MV-4-11 (cell line): ENCODE measurements around the gene KCTD16.

Experiments used
- DNase-seq: peaks from one replicate; lab custom pipeline; 2025; lab: John Stamatoyannopoulos, UW

Gene KCTD16

DNA sequence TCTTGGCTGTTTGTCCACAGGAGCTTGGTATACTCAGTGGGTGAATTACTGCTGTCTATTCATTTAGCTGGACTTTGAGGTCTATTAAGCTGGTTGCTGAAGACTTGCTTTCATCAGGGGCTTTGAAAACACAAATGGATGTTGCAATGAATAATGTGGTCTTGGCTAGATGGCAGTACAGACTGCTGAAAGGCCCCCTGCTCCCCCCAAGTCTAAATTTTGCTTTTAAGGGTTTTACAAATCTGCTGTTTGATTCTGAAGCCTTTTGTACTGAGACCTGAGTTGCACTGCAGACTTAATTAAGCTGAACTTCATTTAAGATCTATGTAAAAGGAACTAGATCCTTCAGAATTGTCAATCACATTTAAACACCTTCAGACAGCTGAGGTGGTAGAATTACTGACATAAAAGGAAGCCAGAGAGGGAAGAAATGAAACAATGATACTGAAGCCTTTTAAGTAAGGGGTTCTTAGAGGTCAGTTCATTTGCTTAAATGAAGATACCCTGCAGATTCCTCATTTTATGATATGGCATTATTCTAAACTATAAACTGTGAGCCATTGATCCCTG is 37.3 kb downstream of the KCTD16 start:
- no peak for DNase-seq

DNA sequence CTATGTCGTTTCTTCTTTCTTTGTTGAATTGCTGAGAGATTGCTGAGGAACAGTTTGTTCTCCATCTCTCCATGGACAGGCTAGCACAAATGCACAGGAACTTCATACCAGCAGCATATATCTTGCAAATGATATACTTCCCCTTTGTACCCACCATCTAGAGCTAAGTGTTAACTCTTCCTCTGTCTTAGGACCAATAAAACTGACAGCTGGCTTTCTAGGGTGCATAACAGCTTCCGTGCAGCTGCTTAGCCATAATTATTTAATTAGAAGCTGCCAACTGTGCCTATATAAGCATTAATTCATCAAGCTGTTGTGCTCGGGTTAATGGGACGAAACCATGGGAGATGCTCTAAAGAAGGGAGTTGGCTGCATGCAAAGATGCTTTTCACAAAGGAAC is 38.7 kb downstream of the KCTD16 start:
- no peak for DNase-seq

DNA sequence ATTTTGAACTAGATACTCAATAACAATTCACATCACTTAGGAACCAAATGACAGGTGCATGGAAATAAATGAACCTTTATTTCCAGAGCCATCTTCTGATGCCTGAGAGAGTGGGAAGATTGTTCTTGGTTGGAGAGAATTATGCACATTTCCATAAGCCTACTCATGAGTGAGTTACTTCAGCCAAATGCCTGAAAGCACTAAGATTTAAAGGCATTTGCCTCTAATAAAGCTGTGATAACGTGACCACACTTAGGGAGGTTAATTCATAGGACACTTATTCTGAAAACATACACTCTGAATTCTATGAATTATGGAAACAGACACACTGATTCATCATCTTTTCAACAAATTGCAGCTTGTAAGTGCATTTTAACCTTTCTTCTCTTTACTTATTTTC is 40.0 kb downstream of the KCTD16 start:
- DNase-seq = no peak

DNA sequence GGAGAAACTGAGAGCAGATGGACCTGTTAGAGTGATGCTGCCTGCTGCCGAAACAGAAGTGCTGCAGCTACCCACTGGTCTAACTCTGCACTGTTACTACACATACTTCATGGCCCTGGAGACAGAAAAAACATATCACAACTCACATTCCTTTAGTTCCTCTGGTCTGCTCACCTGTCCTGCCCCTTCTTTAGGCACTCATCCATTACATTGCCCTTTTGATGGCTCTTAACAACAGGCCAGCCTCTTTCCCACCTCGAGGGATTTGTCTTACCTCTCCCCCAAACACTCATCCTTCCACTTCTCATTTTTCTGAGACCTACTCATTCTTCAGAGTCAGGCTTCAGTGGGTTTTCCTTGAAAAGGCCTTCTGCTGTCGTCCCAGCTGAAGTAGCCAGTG is 49.2 kb downstream of the KCTD16 start:
- DNase-seq = no peak

DNA sequence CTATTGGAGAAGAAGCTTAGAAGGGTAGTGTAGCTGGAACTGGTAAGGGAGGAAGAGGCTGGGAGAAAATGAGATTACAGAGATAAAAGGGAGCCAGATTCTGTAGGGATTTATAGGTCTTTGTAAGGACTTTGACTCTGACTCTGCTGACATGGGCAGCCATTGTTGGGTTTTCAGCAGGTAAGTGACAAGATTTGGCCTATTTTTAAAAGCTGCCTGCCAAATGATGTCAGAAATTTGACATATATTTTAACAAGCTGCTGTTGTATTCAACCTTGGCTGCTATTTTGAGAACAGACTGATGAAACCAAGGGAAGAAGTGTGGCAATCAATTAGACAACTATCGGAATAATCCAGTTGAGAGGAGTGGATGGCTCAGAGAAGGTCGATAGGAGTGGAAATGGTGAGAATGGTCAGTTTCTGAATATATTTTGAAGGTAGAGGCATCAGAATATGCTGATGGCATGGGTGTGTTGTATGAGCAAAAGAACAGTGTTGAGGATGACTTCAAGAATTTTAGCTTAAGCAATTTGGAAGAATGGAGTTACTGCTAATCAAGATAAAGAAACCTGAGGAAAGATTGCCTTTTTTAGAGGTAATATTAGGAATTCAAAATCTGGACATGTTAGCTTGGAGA is 56.8 kb downstream of the KCTD16 start:
- DNase-seq = no peak

DNA sequence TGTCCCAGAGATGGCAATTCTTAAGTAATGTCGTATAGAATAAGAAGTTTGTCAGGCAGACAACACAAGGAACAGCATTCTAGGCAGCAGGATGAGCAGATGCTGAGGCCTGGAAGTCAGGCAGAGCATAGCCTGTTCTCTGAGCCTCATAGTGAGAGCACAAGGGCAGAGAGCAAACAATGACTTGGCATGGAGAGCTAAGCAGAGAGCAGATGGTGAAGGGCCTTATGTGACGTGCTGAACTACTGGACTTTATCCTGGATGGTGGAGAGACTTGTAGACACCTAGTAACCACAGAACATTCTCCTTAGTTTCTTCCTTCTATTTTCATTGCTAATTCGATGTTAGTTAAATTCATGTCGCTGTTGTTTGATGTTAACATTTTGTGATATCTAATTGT is 60.1 kb downstream of the KCTD16 start:
- no peak for DNase-seq

DNA sequence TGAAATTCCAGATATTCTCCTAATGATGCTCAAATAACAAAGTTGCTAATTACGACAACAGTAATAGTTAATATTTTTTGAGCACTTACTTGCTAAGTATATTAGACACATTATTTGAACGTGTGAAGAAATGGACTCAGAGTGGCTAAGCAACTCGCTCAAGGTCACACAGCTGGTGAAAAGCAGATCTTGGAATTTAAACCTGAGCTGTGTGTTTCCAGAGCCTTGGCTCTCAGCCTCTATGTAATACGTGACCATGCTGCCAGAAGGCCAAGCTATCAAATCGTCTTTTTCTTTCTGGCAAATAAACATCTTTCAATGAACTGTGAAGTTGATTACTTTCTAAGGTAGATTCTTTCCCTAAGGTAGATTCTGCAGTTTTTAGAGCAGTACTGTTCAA is 61.6 kb downstream of the KCTD16 start:
- DNase-seq = no peak

DNA sequence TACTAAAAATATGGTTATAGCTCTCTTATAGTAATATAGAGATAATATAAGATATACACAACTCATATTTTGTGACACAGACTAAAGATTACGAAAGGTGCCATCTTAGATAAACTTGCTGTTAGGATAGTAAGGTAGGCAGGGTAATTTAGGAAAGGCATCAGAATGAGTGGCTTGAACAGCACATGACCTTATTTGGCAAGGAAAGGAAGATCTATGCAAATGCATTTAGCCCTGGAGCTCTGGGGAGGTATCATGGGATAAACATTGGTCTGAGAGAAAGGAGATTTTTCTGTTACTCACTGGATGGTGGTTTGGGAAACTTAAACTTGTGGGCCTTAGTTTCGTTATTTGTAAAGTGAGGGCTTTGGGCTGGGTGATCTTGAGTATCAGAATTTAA is 65.8 kb downstream of the KCTD16 start:
- DNase-seq = no peak

DNA sequence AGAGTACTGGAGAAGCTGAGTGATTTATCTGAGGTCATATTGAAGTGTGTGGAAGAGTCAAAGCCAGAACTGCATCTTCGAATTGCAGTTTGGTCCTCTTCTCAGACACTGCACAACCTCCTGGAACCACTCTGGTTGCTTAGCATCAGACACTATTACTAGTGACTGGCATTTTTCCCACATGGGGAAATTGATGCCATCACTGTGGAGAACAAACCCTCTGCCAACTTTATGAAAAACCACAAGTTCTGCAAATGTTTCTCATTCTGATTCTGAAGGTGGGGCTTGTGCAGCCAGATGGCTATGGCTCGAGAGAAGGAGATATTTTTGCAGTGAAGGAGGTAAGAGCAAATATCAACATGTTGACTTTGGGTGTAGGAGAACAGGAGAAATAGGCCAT is 67.2 kb downstream of the KCTD16 start:
- peak; percentile 62 for DNase-seq

DNA sequence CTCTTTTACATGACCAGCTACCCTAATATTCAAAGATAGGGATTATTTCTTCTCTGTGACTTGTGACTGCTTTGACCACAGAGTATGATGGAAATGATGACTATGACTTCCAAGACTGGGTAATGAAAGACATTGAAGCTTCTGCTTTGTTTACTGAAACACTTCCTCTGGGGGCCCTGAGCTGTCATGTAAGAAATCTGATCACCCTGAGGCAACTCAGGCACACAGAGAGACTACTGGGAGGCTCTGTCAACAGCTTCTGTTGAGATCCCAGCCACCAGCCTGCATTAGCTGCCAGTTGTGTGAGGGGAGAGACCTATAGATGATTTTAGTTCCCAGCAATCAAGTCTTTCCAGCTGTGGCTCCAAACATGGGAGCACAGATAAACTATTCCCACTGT is 76.5 kb downstream of the KCTD16 start:
- DNase-seq = no peak

DNA sequence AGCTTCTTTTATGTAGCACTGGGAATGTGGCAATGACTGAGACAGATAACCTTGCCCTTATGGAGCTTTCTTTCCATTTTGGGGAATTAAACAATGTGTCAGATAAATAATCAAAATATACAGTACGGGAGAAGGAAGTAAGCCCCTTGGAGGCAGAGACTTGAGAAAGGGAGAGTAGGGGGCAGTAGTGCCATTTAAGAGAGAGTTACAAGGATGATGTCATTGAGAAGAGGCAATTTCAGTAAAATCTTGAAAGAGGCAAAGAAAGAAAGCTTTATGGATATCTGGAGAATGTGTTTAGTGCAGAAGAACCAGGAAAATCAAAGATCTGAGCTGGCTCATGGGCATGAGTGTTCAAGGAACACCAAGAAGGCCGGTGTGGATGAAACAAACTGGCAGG is 77.3 kb downstream of the KCTD16 start:
- DNase-seq = no peak

DNA sequence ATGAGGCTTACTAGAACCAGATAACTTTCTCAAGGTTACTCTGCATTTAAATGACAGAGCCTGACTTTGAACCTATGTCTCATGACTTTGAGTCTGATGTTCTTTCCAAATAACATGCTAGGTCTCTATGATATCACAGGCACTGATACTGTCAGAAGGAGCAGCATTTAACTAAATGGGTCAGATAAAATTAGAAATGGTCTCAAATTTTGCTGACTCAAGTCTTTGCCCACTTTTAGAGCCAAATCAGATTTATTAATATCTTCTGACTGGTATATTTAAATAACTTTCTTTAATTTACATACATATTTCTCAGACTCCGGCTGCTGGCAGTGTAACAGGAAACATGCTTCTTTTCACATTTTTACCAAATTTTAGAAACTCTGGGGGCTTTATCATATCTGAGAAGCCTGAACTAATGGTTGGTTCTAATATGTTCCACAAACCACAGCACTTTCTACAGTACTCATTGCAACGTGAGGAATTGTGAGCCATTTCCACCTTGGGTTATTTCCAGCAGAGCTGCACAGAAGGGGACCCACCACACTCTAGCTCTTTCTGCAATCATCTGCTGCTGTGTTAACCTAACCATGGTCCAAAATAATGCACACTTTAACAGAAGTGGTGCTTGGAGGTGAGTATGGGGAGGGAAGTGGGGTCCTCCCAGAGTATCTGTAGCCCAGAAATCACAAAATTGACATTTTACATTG is 79.2 kb downstream of the KCTD16 start:
- no peak for DNase-seq

DNA sequence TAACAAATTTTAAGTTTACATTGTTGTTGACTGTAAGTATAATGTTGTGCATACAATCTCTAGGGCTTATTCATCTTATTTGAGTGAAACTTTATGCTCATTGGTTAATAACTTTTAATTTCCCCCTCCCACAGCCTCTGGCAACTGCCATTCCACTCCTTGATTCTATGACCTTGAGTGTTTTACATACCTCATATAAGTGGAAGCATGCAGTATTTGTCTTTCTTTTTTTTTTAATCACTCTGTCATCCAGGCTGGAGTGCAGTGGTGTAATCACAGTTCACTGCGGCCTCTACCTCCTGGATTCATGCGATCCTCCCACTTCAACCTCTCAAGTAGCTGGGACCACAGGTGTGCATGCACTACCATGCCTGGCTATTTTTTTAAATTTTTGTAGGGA is 83.9 kb downstream of the KCTD16 start:
- DNase-seq = no peak

DNA sequence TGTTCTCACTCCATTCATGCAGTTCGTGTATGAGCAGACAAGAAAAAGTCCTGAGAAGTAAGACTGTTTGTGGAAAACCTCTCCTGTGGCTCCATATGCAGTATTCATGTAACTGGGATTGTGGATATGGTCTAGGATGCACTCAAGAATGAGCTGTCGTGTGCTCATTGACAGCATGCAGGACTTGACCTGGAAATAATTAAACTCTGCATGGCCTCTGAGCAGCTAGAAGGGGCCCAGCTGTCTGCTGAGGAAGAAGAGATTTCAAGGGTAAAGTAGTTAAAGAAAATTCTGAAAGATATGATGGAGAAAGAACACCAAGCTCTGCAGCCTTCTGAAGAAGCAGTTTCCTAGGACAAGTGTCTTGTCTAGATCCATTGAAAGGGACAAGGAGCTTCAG is 89.4 kb downstream of the KCTD16 start:
- no peak for DNase-seq

DNA sequence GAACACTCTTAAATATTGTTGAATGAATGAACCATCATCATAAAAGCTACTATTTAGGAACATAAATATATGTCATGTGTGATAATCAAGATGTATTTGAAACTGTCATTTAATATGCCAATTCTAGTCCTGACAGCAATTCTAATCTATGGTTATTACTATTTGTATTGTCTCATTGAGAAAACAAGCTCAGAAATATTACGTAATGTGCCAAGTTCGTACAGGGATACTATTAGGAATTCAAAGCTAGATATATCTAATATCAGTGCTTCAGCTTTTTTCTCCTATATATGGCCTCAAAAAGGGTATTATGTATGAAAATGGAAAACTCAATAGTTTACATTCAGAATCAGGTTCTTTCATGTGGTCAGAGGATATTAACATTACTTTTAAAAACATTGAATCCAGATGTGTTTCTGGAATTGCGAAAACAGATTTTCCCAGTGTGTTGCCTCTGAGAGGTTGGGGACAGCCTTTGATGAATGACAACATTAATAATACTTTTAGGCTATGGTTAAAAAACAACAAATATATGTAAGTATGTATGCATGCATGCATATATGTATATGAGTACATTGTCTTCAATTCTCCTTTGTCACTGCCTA is 95.1 kb downstream of the KCTD16 start:
- no peak for DNase-seq

DNA sequence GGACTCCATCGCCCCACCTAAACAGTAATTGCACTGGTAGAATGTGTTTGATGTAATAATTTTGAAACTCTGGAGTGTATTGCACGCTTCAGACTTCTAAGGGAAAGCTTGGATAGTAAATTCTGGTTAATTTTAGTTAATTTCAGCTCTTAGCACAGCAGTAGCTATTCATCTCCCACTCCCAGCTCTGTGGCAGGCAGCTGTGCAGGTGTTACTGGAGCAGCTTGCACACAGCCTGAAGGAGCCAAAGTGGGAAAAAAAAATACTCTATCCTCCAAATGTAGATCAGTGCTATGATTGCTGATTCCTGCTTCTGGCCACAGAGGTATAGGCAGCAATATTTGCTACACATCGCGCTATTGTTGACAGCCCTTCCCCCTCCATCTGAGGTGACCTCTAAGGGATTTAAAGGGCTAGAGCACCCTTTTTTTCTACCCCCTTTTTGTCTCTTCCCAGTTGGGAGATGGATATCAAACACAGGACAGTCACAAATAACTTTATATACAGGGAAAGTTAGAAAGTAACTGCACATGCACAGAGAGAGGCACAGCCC is 97.4 kb downstream of the KCTD16 start:
- no peak for DNase-seq

DNA sequence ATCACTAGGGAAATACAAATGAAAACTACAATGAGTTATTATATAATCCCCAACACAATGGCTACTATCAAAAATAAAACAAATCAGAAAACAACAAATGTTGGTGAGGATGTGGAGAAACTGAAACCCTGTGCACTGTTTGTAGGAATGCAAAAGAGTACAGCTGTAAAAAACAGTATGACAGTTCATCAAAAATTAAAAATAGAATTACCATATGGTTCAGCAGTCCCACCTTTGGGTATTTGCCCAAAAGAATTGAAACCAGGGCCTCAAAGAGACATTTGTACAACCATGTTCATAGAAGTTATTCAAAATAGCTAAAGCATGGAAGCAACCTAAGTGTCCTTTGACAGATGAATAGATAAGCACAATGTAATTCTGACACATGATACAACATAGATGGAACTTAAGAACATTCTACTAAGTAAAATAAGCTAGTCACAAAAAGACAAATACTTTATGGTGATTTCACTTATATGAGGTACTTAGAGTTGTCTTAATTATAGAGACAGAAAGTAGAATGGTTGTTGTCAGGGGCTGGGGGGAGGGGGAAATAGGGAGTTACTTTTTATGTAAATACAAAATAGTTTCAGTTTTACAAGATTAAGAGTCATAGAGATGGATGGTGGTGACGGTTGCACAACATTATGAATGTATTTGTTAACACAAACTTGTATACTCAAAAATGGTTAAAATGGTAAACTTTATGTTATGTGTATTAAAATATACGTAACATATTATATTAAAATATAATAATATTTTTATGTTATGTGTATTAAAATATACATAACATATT is 102.8 kb downstream of the KCTD16 start:
- peak; percentile 5 for DNase-seq

DNA sequence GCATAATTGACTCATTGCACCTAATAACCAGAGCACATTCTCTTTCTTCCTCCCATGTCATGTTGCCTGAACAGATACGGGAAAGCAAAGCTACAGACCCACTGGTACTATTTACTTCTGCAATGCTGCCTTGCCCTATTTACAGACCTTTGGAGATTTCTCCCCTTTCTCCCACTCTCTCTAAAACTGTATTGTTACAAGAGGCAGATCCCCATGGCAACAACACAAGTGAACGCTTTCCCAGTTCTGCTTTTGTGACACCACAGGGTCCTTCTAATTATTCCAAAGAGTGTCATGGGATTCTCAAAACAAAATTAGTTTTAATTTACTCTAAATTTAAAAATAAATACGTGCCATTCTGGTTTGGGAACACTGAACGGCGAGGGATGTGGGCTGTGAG is 104.7 kb downstream of the KCTD16 start:
- DNase-seq = peak; percentile 33

DNA sequence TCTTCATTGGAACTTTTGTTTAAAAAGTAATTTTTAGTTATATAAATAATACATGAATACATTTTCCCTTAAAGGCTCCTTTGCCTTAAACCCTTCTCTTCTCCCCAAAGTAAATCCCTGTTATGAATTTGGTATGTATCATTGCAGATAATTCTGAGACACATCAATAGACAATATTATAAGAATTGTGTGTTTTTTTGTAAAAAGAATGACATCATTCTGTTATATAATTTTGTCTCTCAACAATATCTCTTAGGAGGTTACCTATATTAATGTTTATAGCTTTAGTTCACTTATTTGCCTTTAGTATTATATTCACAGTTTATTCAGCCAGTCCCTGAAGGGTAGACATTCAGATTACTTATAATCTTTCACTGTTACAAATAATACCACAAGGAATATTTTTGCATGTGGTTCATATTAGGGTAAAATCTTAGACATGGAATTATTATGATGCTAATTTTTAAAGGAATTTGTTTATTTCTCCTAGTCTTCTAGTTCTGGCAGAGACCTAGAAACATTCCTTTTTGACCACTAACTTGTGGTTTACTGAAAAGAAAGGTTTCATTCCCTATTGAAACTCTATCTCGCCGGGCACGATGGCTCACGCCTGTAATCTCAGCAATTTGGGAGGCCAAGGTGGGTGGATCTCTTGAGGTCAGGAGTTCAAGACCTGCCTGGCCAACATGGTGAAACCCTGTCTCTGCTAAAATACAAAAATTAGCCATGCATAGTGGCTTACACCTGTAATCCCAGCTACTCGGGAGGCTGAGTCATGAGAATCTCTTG is 105.6 kb downstream of the KCTD16 start:
- DNase-seq = no peak

DNA sequence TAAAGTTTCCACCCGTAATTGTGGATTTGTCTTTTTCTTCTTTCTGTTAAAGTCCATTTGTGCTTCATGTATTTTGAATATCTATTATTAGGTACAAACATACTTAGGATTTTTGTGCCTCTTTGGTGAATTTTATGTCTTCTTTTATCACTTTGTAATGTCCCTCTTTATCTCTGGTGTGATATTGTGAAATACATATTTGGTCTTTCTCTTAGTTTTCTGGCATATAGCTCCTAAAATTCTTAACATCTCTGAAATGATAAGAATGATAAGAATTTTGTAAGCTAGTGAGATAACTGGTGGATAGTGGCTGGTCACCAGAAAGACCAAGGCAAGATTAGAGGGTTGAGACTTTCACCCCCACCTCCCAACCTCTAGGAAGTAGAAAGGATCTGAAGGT is 111.1 kb downstream of the KCTD16 start:
- no peak for DNase-seq

DNA sequence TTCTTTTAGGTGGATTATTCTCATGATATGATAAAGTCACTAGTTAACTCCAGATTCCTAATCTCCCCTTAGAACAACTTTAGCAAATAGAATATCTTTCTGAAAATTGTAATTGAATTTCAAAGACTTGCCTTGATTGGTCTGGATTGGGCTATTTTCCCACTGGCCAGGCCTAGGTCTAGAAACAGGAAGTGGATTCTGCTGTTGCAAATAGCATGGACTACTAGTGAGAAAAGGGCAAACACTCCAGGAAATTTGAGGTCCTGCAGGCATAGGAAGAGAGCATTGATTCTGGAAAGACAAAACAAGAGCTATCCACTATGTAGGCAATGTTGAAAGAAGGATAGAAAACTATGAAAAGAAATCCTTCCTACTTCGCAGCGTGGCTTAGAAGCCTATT is 113.4 kb downstream of the KCTD16 start:
- no peak for DNase-seq
